Panc1 (cell line): ENCODE data around the gene SPSB1.

Experiments
- CTCF ChIP-seq: fragments of 450-650 bp; IDR thresholded peaks from 2 replicates; pipeline ENCODE4 v1.5.1; 2017; ENCODE audit warnings: mild to moderate bottlenecking
- POLR2AphosphoS5 ChIP-seq: IDR thresholded peaks from 2 replicates; pipeline ENCODE4 v1.6.1; 2012; ENCODE audit warnings: mild to moderate bottlenecking, low read depth, low read length, moderate library complexity
- REST ChIP-seq, 2 experiments: IDR thresholded peaks; 2 replicates each; pipeline ENCODE4 v1.6.1; 2011 to 2012; ENCODE audit warnings: low read depth in 2 of 2, control low read depth in 1 of 2, low read length in 1 of 2, mild to moderate bottlenecking in 1 of 2, moderate library complexity in 1 of 2; ENCODE audit not compliant: insufficient read depth in 1 of 2
- SIN3A ChIP-seq: IDR thresholded peaks from 2 replicates; pipeline ENCODE4 v1.6.1; 2012; ENCODE audit warnings: low read depth, mild to moderate bottlenecking, low read length, moderate library complexity, borderline replicate concordance; ENCODE audit not compliant: insufficient read depth
- TCF7L2 ChIP-seq: IDR thresholded peaks from 2 replicates; pipeline ENCODE4 v1.6.1; 2011; ENCODE audit warnings: mild to moderate bottlenecking, low read depth, low read length, inconsistent platforms

GRCh38 chr1:9294405-9294773, 1.7 kb downstream of the SPSB1 start:
- TF ChIP-seq CTCF = no peak
- TF ChIP-seq POLR2AphosphoS5 = no peak
- no peak for TF ChIP-seq REST (IDR thresholded peaks at IDR 0.05; ENCODE audit: insufficient read depth in 1 of 2, low read depth in 2 of 2, low read length in 1 of 2)
- TF ChIP-seq TCF7L2 = no peak
- TF ChIP-seq SIN3A = no peak
